ENCODE data around the gene RNASE12. TPM values are rescaled to one million over a fixed set of nuclear protein-coding genes. Genes with fewer than 3 reads are reported as not detected.

Gene RNASE12
- total RNA-seq, 1 donor from 2014 or later: not detected

GRCh38 chr14:20564501-20564997 lies 26.6 kb downstream of the RNASE12 start:
- FAIRE-seq (no peak), DNase-seq (ENCODE audit: low read depth) (no peak)
- no peak for TF ChIP-seq CTCF (IDR thresholded peaks at IDR 0.05; ENCODE audit: insufficient read depth, low read length, severe bottlenecking)
- H3K27me3 ChIP-seq (ENCODE audit: control insufficient read depth, insufficient read depth, low read length): no peaks in the 10 kb centered on the region
- no peaks in the 10 kb centered on the region for H3K36me3 ChIP-seq (ENCODE audit: control insufficient read depth, insufficient read depth, low read length)
- H3K4me3 ChIP-seq (ENCODE audit: low read depth, low read length): no peak overlapping the region

GRCh38 chr14:20563971-20564370 lies 27.2 kb downstream of the RNASE12 start:
- no peak for TF ChIP-seq CTCF (IDR thresholded peaks at IDR 0.05; ENCODE audit: insufficient read depth, low read length, severe bottlenecking)
- FAIRE-seq (no peak), DNase-seq (ENCODE audit: low read depth) (no peak)
- Histone ChIP-seq H3K4me3 (ENCODE audit: low read depth, low read length) (no peak overlapping the region), H3K36me3 (ENCODE audit: control insufficient read depth, insufficient read depth, low read length) (no peaks in the 10 kb centered on the region), H3K27me3 (ENCODE audit: control insufficient read depth, insufficient read depth, low read length) (no peaks in the 10 kb centered on the region)

GRCh38 chr14:20560961-20561360 lies 30.2 kb downstream of the RNASE12 start, which contains the start of gene RNASE9:
Gene RNASE9 (minus strand): TSS chr14:20561047.
- no peak for TF ChIP-seq CTCF (IDR thresholded peaks at IDR 0.05; ENCODE audit: insufficient read depth, low read length, severe bottlenecking)
- DNase-seq (ENCODE audit: low read depth) (no peak), FAIRE-seq (no peak)

GRCh38 chr14:20559461-20559904 lies 31.7 kb downstream of the RNASE12 start:
- H3K27me3 ChIP-seq (ENCODE audit: control insufficient read depth, insufficient read depth, low read length): no peaks in the 10 kb centered on the region
- no peak overlapping the region for H3K4me3 ChIP-seq (ENCODE audit: low read depth, low read length)
- DNase-seq (ENCODE audit: low read depth) (no peak), FAIRE-seq (no peak)
- H3K36me3 ChIP-seq (ENCODE audit: control insufficient read depth, insufficient read depth, low read length): no peaks in the 10 kb centered on the region
- TF ChIP-seq CTCF (IDR thresholded peaks at IDR 0.05; ENCODE audit: insufficient read depth, low read length, severe bottlenecking): no peak

More at GRCh38 chr14:20560961-20561360, 30.2 kb downstream of the RNASE12 start, which contains the start of gene RNASE9:
- Histone ChIP-seq H3K4me3 (ENCODE audit: low read depth, low read length) (no peak within 1 kb of the TSS), H3K27me3 (ENCODE audit: control insufficient read depth, insufficient read depth, low read length) (no peaks in the 10 kb centered on the region), H3K36me3 (ENCODE audit: control insufficient read depth, insufficient read depth, low read length) (no peaks in the 10 kb centered on the region)

- no peak for FAIRE-seq
Observed at GRCh38 chr14:20557212-20557542, 34.0 kb downstream of the RNASE12 start.

More at GRCh38 chr14:20557212-20557542, 34.0 kb downstream of the RNASE12 start:
- no peak for TF ChIP-seq CTCF (IDR thresholded peaks at IDR 0.05; ENCODE audit: insufficient read depth, low read length, severe bottlenecking)
- Histone ChIP-seq H3K27me3 (ENCODE audit: control insufficient read depth, insufficient read depth, low read length) (no peaks in the 10 kb centered on the region), H3K4me3 (ENCODE audit: low read depth, low read length) (no peak overlapping the region), H3K36me3 (ENCODE audit: control insufficient read depth, insufficient read depth, low read length) (no peaks in the 10 kb centered on the region)
- no peak for DNase-seq (ENCODE audit: low read depth)

All from bronchial epithelial cell (primary cell).